GM20000 (cell line): ENCODE measurements around the gene OMA1.

Source experiments
- DNase-seq: peaks from one replicate; pipeline ENCODE4 v3.0.0; 2012; ENCODE audit warnings: low spot score
- CTCF ChIP-seq: IDR thresholded peaks from 2 replicates; pipeline ENCODE4 v1.5.1; 2012; ENCODE audit warnings: mild to moderate bottlenecking, control low read depth; ENCODE audit errors: extremely low read depth, missing control alignments

The OMA1 gene

DNA sequence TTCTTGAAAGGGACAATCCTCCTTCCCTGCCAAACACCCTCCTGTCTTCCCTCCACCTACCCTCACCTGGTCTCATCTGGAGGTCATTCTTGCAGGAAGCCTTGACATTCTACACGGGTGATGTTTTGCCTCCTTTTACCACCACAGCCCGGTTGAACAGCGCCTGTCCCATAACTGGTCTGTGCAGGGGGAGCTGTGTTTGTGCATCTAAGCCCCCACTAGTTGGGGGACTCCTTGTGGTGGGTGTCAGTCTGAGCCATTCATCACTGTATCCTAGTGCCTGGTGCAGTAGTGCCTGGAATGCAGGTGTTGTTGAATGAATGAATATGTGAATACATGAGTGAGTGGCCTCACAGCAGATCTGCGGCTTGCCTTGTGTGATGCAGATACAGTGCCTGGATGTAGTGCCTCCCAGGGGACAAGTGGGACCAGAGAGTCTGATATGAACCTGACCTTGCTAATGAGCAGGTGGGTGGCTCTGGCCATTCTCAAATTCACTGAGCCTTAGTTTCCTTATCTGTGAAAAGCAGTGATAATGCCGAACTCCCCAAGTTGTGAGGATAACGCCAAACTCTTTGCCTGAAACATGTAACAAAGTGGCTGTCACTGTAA is 79.8 kb downstream of the OMA1 start:
- TF ChIP-seq CTCF, result no peak
- DNase-seq, result no peak

DNA sequence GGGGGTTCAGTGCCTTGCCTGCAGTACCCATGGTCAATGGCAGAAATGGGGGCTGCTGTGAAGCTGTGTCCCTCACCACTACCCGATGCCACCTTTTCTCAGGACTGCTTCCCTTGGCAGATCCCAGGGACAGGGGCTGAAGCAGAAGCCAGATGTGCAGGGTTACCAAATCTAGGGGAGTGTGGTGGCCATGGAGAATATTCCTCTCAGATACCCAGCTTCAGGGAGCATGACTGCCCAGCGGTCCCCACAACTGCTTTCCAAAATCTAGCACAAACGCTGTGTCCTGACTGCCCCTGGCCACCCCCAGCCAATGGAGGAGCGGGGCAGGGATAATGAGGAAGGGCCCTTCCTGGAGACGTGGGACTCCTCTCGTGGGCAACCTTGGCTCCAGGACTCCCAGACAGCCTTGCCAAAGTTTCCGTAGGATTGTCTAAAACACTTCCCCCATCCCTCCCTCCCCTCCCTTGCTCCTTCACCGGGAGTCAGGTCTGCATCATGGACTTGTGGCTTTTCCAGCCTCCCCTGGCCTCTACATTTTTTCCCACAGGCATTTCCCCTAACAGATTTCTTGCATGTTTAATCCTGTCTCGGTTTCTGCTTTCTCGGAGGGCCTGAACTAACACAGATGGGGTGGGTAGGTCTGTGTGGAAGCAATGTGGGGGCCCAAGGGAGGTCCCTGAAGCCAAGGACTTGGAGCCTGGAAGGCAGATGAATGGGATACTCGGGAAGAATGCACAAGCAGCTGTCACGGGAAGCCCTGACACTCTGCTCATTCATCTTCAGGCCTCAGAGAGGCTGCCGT is 80.5 kb downstream of the OMA1 start:
- no peak for TF ChIP-seq CTCF
- no peak for DNase-seq

DNA sequence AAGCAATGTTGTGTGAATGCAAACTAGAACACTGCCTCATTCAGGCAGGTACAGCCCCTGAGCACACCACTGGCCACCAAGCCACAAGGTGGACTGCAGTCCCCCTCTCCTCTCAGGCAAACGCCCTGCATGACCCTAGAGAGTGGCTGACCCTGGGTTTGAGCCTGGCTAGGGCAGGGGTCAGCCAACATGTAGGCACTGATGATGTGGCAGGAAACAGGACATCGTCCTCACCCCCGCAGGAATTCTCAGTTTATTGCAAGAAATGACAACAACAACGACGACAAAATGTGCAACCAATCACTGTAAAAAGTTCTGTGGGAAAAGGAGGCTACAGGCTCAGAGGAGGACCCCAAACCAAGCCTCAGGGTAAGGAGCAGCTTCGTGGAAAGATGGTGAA is 81.3 kb downstream of the OMA1 start:
- TF ChIP-seq CTCF, result no peak
- no peak for DNase-seq

GRCh38 chr1:58460469-58460868 is 86.1 kb downstream of the OMA1 start:
- DNase-seq, result no peak

GRCh38 chr1:58459911-58460310 is 86.6 kb downstream of the OMA1 start:
- no peak for TF ChIP-seq CTCF
- no peak for DNase-seq

More at GRCh38 chr1:58460469-58460868, 86.1 kb downstream of the OMA1 start:
- no peak for TF ChIP-seq CTCF

DNA sequence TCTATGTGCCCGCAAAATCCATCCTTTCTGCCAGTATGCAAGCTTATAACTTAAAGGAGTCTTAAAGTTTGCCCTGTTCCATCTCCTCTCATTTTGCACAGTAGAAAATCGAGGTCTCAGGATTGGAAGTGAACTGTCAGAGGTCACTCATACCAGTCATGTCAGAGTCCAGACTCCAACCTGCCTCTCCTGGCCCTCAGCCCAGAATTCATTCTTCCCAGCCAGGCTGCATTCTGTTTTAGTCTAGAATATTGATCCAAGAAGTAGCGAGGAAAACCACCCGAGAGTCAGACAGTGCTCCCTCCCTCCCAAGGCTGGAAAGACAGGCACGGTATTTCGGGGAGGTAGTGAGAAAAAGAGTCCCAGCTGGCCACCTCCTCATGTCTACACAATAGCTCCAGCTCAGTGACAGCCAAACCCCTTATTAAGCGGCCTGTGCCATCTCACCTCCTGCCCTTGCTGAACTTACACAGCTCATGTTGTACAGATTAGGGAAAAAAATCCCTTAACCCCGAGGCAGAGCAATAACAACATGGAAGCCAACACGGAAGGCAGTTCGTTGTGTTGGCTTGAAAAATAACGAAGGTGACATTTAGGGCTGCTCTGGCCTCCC is 89.4 kb downstream of the OMA1 start:
- no peak for TF ChIP-seq CTCF
- no peak for DNase-seq

DNA sequence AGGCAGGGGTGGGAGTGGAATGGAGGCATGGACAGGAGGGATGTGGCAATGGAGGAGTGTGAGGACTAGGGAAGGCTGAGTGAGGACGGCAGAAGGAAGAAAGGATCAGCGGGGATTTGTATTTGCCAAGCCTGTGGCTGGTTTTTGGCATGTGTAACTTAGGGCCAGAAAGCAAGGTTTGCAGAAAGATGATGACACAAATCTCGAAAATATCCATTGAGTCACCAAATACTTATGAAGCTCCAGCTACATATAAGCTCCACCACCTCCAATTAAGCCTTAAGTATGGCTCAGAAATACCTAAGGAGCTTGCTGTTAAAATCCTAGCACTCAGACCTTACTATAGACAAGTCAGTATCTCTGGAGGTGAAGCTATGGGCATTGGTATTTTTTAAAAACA is 90.1 kb downstream of the OMA1 start:
- no peak for DNase-seq
- no peak for TF ChIP-seq CTCF
